GM18499 (cell line): ENCODE data around the gene CNTN5.

Experiments
- ATAC-seq: cut with Tn5 transposase; IDR thresholded peaks from one replicate; pipeline ENCODE4 v1.9.1; 2021; ENCODE audit warnings: moderate number of reproducible peaks; ENCODE audit not compliant: insufficient read depth, unreplicated experiment

CNTN5 gene

GRCh38 chr11:99841885-99842284 is 821.1 kb downstream of the CNTN5 start:
- ATAC-seq, result no peak

- no peak for ATAC-seq
Measured at GRCh38 chr11:99865951-99866350, 845.2 kb downstream of the CNTN5 start.

- no peak for ATAC-seq
Measured at GRCh38 chr11:99881610-99882009, 860.9 kb downstream of the CNTN5 start.

- no peak for ATAC-seq
Measured at GRCh38 chr11:99884750-99885149, 864.0 kb downstream of the CNTN5 start.

- ATAC-seq, result no peak
Measured at GRCh38 chr11:99887481-99887880, 866.7 kb downstream of the CNTN5 start.

- no peak for ATAC-seq
Measured at GRCh38 chr11:99893811-99894210, 873.1 kb downstream of the CNTN5 start.

- ATAC-seq, result no peak
Measured at GRCh38 chr11:99901175-99901574, 880.4 kb downstream of the CNTN5 start.

- ATAC-seq, result no peak
Measured at GRCh38 chr11:99911116-99911515, 890.4 kb downstream of the CNTN5 start.

GRCh38 chr11:99916078-99916477 is 895.3 kb downstream of the CNTN5 start:
- no peak for ATAC-seq

- ATAC-seq, result no peak
Measured at GRCh38 chr11:99918761-99919160, 898.0 kb downstream of the CNTN5 start.

- ATAC-seq, result no peak
Measured at GRCh38 chr11:99920956-99921355, 900.2 kb downstream of the CNTN5 start.

GRCh38 chr11:99925968-99926367 is 905.2 kb downstream of the CNTN5 start:
- ATAC-seq, result no peak

- no peak for ATAC-seq
Measured at GRCh38 chr11:99932684-99933083, 911.9 kb downstream of the CNTN5 start.

- no peak for ATAC-seq
Measured at GRCh38 chr11:99934008-99934407, 913.3 kb downstream of the CNTN5 start.

GRCh38 chr11:99937330-99937729 is 916.6 kb downstream of the CNTN5 start:
- no peak for ATAC-seq

- ATAC-seq, result no peak
Measured at GRCh38 chr11:99952816-99953215, 932.1 kb downstream of the CNTN5 start.

- ATAC-seq, result no peak
Measured at GRCh38 chr11:99960536-99960935, 939.8 kb downstream of the CNTN5 start.

- no peak for ATAC-seq
Measured at GRCh38 chr11:99968336-99968735, 947.6 kb downstream of the CNTN5 start.

- no peak for ATAC-seq
Measured at GRCh38 chr11:99973993-99974392, 953.2 kb downstream of the CNTN5 start.

GRCh38 chr11:99979042-99979441 is 958.3 kb downstream of the CNTN5 start:
- ATAC-seq, result no peak

GRCh38 chr11:99987821-99988470 is 967.2 kb downstream of the CNTN5 start:
- ATAC-seq, result no peak

GRCh38 chr11:99988471-99988837 is 967.7 kb downstream of the CNTN5 start:
- no peak for ATAC-seq

GRCh38 chr11:100003985-100004384 is 983.2 kb downstream of the CNTN5 start:
- no peak for ATAC-seq
